Erythroblast (primary cell): Measurements from ENCODE around the gene PLD5.

ENCODE experiments used
- GATA1 ChIP-seq: IDR thresholded peaks from 2 replicates; pipeline ENCODE4 v1.6.1; 2011; ENCODE audit warnings: low read depth, mild to moderate bottlenecking, control low read depth, low read length, moderate library complexity
- POLR2A ChIP-seq: IDR thresholded peaks from 2 replicates; pipeline ENCODE4 v1.6.1; 2011; ENCODE audit warnings: mild to moderate bottlenecking, low read length

- TF ChIP-seq POLR2A (no peak), GATA1 (no peak)
These were observed 97.0 kb downstream of the PLD5 start for GRCh38 chr1:242427519-242427918.
